ENCODE measurements around the gene SLC35B3.
"Not testable (repeated sequence)": the region's sequence is repeated elsewhere in the genome, so short reads cannot be mapped to it uniquely, and the experiment has no call there.

SLC35B3 gene

GRCh38 chr6:8415280-8415679, 20.1 kb downstream of the SLC35B3 start:
- no peak for DNase-seq

DNA sequence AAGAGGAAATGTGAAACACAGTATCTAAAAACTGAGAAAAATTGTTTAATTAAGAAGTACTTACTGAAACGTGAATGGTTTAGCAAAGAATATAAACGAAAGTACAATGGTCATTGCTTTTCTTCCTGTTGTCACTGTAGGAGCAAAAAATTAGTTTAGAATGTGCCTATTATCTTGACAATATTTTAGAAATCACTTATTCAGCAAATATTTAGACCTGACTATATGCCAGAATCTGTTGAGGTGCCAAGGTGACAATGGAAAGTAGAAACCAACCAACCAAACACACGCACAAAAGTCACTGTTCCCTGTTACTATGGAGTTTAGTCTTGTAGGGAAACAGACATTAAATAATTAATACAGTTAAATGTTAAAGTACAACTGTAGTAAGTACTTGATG, 20.5 kb downstream of the SLC35B3 start:
- no peak for DNase-seq

DNA sequence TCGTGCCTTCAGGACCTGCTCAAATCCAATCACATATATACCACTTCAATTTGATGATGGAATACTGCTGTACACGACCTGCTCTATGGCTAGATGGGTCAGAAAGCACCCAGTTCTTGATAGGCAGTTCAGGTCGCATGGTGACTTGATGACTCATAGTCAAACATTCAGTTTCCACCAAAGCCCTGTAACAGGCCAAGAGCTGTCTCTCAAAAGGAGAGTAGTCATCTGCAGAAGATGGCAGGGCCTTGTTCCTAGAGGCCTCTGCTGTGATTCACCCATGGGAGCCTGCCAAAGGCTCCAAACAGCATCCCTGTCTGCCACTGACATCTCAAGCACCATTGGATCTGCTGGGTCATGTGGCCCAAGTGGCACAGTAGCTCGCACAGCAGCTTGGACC, 29.4 kb downstream of the SLC35B3 start:
- DNase-seq: not testable (repeated sequence)

DNA sequence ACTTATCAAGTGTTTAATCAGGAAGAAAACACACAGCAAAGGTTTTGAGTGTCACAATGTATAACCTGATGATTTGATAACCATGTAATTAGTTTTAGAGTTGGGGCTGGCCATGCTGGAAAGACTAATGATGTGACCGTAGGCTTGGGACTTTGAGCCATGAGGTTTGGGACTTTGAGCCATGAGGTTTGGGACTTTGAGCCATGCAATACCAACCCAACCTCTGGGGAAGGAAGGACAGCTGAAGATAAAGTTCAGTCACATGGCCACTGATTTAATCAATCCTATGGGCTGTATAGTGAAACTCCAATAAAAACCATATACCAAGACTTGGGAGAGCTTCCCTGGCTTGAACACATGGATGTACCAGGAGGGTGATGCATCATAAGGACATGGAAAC, 32.8 kb downstream of the SLC35B3 start:
- DNase-seq: no peak

DNA sequence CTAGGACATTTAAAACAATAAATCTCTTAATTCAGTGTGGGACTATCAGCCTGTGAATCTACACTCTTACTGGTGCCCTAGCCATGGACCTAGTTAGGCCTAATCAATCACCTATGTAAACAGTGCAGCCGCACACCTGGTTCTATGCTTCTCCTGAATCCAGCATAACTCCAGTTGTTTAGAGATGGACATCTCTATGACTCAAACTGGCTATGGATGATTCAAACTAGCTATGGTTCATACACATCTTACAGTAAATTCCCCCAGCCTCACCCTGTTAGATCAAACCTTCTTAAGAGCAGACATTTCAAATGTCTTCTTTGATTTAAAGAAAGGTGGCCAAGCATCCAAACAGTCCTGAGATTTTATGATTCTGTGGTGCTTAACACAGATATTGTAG, 34.7 kb downstream of the SLC35B3 start:
- DNase-seq: no peak

- no peak for DNase-seq
Measured at GRCh38 chr6:8392569-8392968, 42.8 kb downstream of the SLC35B3 start.

- no peak for DNase-seq
Measured at GRCh38 chr6:8391934-8392333, 43.4 kb downstream of the SLC35B3 start.

DNA sequence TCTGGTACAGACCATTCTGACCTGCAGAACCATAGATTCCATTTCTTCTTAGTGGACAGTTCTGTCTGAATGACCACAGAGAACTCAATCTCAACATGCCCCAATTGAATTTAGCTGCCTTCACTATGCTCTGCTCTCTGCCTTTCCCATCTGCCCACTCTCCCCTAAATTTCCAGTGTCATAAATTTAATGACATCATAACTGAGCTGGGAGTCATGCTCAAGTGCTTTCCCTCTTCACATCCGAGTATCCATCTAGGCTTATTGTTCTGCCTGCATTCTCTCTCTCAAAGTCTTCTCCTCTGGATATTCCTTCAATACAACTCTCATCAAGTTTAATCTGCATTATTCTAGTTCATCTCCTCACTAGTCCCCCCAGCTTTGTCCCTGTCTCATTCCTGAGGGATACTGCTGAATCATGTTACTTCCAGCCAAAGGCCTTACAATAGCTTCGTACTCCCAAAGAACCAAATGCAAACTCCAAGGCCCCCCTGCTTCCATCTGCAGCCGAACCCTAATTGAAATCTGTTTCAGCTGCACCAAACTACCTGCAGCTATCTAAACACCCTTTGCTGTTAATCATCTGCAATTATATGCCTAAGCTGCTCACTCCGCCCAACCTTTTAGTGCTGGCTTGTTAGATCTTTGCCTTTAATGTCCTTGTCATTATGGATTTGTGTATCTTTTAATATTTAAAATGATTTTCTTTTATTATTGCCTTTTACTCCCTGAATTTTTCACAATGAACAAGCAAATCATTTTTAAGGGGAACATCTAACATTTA, 46.1 kb downstream of the SLC35B3 start:
- DNase-seq: no peak

DNA sequence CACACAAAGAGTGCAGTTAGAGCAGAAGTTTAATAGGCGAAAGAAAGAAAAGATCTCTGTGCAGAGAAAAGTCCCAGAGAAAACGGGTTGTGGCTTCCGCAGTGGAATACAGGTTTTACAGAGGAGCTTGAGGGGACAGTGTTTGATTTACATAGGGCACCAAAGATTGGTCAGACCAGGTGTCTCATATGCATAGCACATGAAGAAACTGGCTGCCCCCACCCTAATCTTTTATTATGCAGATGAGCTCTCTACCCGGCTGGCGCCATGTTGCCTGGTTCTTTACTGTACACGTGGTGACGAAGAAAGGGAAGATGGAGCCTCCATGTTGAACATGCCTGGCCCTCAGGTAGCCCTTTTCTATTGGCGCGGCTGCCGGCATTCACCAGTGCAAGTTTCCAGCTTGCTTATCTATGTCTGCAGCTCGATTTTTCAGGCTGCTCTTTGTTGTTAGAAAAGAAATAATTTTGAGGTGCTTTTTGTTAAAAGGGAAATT, 47.4 kb downstream of the SLC35B3 start:
- DNase-seq: no peak

- no peak for DNase-seq
Measured at GRCh38 chr6:8383584-8383983, 51.8 kb downstream of the SLC35B3 start.

DNA sequence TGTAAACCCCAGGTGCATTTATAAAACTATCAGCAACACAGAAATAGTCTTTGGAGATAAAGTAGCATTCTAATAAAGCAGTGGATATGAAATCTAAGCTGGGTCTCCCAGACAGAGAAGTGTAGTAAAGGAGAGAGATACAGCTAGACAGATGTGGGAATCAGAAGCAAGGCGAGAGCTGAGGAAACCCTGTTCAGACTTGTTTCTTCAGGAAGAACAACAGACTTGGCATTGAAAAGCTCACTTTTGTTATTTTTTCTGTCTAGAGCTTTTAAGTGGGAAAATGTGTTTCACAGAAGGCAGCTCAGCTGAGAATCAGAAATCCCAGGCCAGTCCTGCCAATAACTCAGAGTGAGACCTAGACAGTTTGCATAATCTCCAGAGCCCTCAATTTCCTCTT, 52.9 kb downstream of the SLC35B3 start:
- no peak for DNase-seq

GRCh38 chr6:8375916-8376315, 59.4 kb downstream of the SLC35B3 start:
- no peak for DNase-seq

Data from anterior cingulate cortex (tissue), 58 donors.